HT1080 (cell line): ENCODE results near the gene GNAT3. TPM values are rescaled to one million over a fixed set of nuclear protein-coding genes. Genes with fewer than 3 reads are reported as not detected.

Experiments used
- DNase-seq: peaks from one replicate; pipeline ENCODE4 v3.0.0-alpha.2; 2015; ENCODE audit warnings: low read depth
- polyA plus RNA-seq, 2 experiments: library from polyadenylated mRNA; depleted of rRNA; stranded (reverse); fragments of >200 nt; gene quantifications; 2 replicates each; pipeline ENCODE4 v1.2.3, GENCODE V29; 2015
- total RNA-seq: library from RNA; depleted of rRNA; stranded (reverse); fragments of >200 nt; shearing (Covaris generic); gene quantifications from 2 replicates; pipeline ENCODE4 v1.2.3, GENCODE V29; 2014; rRNA removed

Gene GNAT3
- not detected in 2 replicates for total RNA-seq
- not detected in 2 replicates for polyA plus RNA-seq (2015; cell fraction: cytosol; rRNA removed)
- not detected in 2 replicates for polyA plus RNA-seq (2015; cell fraction: nucleus; rRNA removed)

DNA sequence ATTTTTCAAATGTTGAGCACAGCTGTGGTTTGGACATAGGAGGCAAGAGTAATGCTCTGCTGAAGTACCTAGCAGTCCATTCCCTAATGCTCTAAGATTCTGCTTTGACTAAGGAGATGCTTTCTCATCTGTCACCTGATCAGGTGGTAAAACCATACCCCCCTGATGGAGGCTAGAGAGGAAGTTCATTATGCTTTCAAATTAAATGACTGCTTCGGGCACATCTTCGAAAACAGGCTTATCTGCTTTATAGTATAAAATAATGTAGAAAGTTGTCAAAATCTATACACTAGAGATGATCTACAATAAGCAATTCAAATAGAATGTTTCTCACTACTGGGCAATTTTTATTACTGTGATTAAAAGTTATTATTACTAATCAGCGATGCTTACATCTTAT, at the start of gene GNAT3:
TSS of gene GNAT3 (minus strand) at position 101 of the 400 bp plus-strand sequence. CDS start 138 bp downstream, outside the sequence.
- no peak for DNase-seq

- no peak for DNase-seq
Observed at GRCh38 chr7:80558116-80558515, 46.3 kb upstream of the GNAT3 start.

DNA sequence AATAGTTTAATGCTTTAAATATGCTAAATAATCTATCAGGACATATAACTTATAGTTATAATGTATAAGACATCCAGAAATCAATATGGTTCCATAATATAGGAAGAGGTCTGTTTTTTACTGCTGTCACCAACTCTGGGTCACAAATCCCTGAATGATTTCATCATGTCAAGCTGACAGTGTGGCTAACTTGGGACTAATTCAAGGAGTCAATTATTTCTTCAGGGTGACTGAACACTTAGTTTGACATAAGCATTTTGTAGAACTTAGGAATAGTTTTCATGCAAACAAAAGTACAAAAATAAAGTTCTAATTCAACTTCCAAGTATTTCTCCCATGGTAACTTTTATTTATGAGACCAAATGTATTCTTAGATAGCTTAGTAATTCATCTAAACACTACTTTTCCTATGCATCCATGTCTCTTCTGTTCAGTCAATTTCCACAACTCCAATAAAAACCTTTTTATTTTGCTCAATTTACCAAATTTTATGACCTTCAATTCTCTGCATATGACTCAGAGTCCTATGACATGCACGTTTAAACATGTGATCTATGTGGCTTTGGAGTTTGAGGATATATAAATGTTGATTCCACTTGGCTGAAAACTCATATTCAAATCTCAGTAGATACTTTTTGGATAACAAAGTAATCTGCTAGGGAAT, 40.3 kb upstream of the GNAT3 start:
- peak; percentile 11 for DNase-seq

DNA sequence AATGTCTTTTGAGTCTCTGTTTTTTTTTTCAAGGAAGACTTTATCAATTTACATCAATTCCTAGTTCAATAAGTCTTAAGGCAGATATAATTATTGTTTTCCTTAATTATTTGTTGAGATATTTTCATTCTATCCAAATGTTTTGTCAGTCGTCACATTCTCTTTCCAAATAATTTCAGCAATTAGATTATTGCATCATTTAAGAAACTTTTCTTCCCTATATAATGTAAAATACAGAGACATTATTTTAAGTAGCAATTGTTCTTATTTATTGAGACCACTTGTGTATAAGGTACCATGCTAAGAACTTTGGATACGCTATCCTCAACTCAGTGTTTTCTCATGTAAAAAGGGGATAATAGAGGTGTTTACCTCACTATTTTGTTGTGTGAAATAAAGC, 38.1 kb upstream of the GNAT3 start:
- DNase-seq = no peak

DNA sequence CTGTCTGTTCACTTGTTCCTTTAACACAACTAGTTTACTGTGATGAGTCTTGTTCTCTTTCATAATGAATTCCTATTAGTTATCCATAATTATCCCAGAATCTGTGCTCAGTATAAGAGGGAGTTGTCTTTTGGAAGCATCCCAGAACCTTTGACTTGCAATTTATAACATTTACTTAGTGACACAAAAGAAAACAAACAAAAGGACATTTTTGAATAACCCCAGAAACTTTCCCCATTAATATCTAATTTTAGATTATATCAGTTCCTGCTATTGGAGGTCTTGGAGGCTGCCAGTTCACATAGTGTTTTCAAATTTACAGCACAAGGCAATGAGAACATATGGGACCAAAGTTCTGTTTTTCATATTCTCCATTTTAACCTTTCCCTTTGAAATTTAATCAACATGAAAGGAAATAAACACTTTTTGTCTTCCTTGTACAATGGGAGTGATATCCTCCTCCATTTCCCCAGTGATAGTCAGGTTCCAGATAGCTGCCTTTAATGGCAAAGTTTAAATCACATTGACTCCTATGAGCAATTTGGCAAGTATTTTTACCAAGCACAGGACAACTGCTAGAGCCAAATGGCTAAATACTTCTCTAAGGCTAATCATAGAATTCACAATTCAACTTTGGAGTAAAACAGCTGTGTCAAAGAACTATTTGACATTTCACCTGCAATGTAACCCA, 37.1 kb upstream of the GNAT3 start:
- no peak for DNase-seq

DNA sequence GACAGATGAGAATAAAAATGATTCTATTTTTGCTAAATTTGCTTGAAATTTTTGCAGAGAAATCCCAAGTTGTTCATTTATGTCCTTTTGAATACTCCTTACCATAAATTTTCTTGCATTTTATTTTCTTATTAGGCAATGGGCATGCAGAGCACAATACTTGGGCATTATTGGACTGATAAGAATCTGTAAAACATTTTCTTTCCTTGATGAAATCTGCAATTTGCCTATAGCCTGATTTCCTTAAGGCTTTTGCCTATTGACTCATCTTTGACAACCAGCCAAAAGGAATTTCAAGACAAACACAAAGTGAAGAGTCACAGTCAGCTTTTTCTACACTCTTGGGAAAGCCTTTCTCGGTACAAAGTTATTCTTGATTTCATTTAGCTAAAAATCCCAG, 30.5 kb upstream of the GNAT3 start:
- DNase-seq = peak; percentile 61

GRCh38 chr7:80540836-80541235, 29.0 kb upstream of the GNAT3 start:
- no peak for DNase-seq

GRCh38 chr7:80537091-80537490, 25.2 kb upstream of the GNAT3 start:
- DNase-seq = no peak

DNA sequence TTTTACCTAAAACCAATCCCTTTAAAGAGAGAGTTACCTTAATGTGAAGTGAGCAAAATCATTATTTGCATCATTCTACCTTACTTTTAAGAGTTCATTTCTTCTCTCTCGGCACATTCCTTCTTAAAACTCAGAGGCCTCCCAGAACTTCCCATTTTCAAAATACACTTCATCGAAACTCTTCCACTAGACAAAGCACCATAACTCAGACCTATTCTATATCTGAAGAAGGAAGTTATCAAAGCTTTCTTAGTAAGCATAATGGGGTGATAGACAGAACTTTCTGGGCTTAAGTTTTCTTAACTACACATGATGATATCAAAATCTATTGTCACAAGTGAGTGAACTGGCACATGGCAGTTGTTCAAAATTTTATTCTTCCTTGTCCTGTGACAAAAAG, 24.6 kb upstream of the GNAT3 start:
- no peak for DNase-seq

- no peak for DNase-seq
Observed at GRCh38 chr7:80533287-80533686, 21.4 kb upstream of the GNAT3 start.

DNA sequence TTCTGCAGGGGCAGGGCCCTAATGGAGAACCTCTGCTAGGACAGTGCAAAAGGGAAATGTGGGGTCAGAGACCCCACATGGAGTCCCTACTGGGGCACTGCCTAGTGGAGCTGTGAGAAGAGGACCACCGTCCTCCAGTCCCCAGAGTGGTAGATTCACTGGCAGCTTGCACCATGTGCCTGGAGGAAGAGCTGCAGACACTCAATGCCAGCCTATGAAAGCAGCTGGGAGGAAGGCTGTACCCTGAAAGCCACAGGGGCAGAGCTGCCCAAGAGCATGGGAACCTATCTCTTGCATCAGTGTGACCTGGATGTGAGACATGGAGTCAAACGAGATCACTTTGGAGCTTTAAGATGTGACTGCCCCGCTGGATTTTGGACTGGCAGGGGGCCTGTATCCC, 20.3 kb upstream of the GNAT3 start:
- DNase-seq = no peak

- DNase-seq = no peak
Observed at GRCh38 chr7:80530136-80530535, 18.3 kb upstream of the GNAT3 start.

DNA sequence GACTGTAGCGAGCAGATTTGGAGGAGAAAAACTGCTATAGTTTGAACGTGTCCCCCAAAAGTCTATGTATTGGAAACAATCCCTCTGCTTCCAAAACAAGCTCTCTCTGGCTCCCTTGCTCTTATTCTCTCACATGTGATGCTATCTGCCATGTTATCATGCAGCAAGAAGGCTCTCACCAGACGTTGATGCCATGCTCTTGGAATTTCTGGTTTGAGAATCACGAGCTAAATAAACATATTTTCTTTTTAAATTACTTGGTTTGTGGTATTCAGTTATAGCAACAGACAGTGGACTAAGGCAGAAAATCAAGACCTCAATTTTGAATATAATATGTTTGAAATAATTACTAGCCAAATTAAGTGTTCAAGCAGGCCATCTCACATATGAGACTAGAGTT, 17.5 kb upstream of the GNAT3 start:
- DNase-seq = no peak

DNA sequence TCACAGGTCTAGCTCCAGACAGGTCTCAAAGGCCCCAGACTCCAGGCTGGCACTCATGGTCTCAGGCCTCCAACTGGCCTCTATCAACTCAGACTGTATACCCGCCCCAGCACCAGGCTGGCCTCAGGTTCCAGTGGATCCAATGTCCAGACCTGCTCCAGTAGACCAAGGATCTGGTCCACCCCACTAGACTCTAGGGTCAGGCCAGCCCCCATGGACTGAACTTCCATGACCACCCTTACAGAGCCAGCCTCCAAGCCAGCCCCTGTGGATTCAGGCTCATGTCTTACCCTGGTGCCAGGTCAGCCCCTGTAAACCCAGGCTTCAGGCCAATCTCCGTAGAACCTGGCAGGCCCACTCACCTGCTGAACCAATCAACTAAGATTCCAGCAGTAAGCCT, 16.8 kb upstream of the GNAT3 start:
- DNase-seq = no peak

GRCh38 chr7:80526472-80526871, 14.6 kb upstream of the GNAT3 start:
- DNase-seq = no peak

GRCh38 chr7:80524693-80525092, 12.8 kb upstream of the GNAT3 start:
- DNase-seq = no peak

- no peak for DNase-seq
Observed at GRCh38 chr7:80521809-80522208, 9.9 kb upstream of the GNAT3 start.

DNA sequence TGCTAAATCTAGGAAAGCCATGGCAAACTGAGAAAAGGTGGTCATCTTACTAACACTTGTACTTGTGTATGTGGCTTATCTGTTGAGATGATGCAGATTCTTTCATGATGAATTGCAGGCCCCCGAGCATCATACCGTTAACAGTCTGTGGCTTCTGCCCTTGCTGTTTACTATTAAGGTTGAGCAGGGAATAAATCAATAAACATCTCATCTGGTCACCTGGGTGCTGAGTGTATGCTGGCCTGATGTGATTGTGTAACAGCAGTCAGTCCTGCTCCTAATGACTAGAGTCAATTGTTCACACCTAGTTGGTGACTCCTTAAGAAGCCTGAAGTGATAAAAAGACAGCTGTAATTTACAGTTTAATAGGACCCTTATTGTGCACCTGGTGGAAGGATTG, 8.3 kb upstream of the GNAT3 start:
- no peak for DNase-seq

DNA sequence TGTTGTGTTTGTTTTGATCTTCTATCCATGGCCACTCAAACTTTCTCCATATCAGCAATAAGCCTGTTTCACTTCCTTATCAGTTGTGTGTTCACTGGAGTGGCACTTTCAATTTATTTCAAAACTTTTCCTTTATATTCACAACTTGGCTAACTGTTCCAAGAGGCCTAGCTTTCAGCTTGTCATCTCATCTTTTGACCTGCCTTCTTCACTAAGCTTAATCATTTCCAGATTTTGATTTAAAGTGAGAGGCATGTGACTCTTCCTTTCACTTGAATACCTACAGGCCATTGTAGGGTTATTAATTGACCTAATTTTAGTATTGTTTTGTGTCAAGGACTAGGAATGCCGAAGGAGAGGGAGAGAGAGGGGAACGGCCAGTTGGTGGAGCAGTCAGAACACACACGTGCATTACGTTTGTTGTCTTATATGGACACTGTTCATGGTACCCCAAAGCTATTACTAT, 5.5 kb upstream of the GNAT3 start:
- DNase-seq = no peak

- DNase-seq = no peak
Observed at GRCh38 chr7:80515298-80515697, 3.4 kb upstream of the GNAT3 start.

- no peak for DNase-seq
Observed at GRCh38 chr7:80510021-80510420, 1.8 kb downstream of the GNAT3 start.

GRCh38 chr7:80508440-80508839, 3.4 kb downstream of the GNAT3 start:
- no peak for DNase-seq
